HEK293 (cell line): ENCODE data around the gene RGS9.

Experiments used
- KLF1 ChIP-seq: fragments of 450-650 bp; formaldehyde crosslinking; IDR thresholded peaks from 2 replicates; pipeline ENCODE4 v1.5.1; 2016; ENCODE audit warnings: missing biosample characterization, missing genetic modification characterization
- KLF9 ChIP-seq: fragments of 450-650 bp; formaldehyde crosslinking; IDR thresholded peaks from 2 replicates; pipeline ENCODE4 v1.5.1; 2016; ENCODE audit warnings: missing biosample characterization, missing genetic modification characterization, low read depth
- ZNF112 ChIP-seq: fragments of 450-650 bp; formaldehyde crosslinking; IDR thresholded peaks from 2 replicates; pipeline ENCODE4 v1.5.0; 2017; ENCODE audit warnings: missing biosample characterization, missing genetic modification characterization
- ZNF211 ChIP-seq: fragments of 450-650 bp; formaldehyde crosslinking; IDR thresholded peaks from 2 replicates; pipeline ENCODE4 v1.5.1; 2016; ENCODE audit warnings: low read depth, missing biosample characterization, missing genetic modification characterization
- ZNF274 ChIP-seq, 2 experiments: fragments of 200-500 bp in 1 of 2; fragments of 450-650 bp in 1 of 2; sonication (Bioruptor generic) in 1 of 2; formaldehyde crosslinking in 1 of 2; IDR thresholded peaks; 2 replicates each; pipeline versions ENCODE4 v1.5.1 to v1.6.1; 2014 to 2016; ENCODE audit warnings: borderline replicate concordance in 1 of 2, inconsistent platforms in 1 of 2, low read length in 1 of 2, missing biosample characterization in 1 of 2, missing genetic modification characterization in 1 of 2
- ZNF423 ChIP-seq: fragments of 450-650 bp; formaldehyde crosslinking; IDR thresholded peaks from 2 replicates; pipeline ENCODE4 v1.5.1; 2016; ENCODE audit warnings: missing biosample characterization, missing genetic modification characterization
- ZNF624 ChIP-seq: fragments of 450-650 bp; formaldehyde crosslinking; IDR thresholded peaks from 2 replicates; pipeline ENCODE4 v1.5.1; 2017; ENCODE audit warnings: missing biosample characterization, missing genetic modification characterization
- ZNF629 ChIP-seq: fragments of 450-650 bp; formaldehyde crosslinking; IDR thresholded peaks from 2 replicates; pipeline ENCODE4 v1.5.1; 2017; ENCODE audit warnings: missing biosample characterization, missing genetic modification characterization
- TF ChIP-seq, protein P1 (sequence below): fragments of 450-650 bp; formaldehyde crosslinking; IDR thresholded peaks from 2 replicates; pipeline ENCODE4 v1.5.1; 2016; ENCODE audit warnings: missing biosample characterization, missing genetic modification characterization
- TF ChIP-seq, protein P2 (sequence below): fragments of 450-650 bp; formaldehyde crosslinking; IDR thresholded peaks from 2 replicates; pipeline ENCODE4 v1.5.1; 2016; ENCODE audit warnings: missing biosample characterization, missing genetic modification characterization
- TF ChIP-seq, protein P3 (sequence below): IDR thresholded peaks from 2 replicates; pipeline ENCODE4 v1.6.1; 2011; ENCODE audit warnings: mild to moderate bottlenecking, low read depth, low read length, borderline replicate concordance

DNA sequence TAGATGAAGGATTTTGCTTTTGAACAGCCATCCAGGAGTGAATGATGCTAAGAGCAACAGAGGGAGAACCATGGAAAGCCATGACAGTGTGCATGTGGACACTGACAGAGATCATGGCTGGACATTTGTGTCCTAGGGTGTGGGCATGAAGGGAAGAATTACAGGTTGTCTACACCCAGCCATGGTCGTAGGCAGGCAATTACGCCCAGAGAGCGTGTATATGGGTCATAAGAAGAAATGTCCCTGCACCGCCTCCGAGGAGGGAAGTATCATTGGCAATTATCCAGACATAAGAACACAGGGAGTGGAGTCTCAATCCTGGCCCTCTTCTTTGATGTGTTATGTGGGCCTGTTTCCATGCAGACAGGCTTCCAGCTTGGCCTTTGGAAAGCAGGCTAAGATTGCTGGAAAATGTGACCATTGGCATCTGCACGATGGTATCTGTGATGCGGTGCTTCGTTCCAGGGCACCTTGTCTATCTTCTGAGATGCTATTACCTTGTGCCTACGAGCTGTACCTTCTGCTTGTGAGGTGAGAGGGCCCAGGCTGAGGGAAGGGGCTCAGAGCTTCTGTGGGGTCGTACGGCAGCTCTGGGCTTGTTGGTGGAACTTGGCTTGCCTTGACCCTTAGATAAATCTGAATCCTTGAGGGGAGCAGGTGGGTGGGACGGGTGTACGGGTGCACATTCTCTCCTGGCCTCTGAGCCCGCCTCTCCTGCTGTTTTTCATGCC, 19.8 kb downstream of the RGS9 start:
- TF ChIP-seq ZNF274 (IDR thresholded peaks at IDR 0.05; ENCODE audit: low read length) (no peak), ZNF274 (tag by site-specific recombination; IDR thresholded peaks at IDR 0.05; ENCODE audit: borderline replicate concordance) (no peak), KLF9 (no peak), ZNF624 (tag by site-specific recombination) (no peak), ZNF211 (tag by site-specific recombination) (no peak), ZNF423 (tag by site-specific recombination) (no peak), KLF1 (no peak), ZNF112 (tag by site-specific recombination) (no peak), ZNF629 (no peak)
- TF ChIP-seq, protein P1, sequence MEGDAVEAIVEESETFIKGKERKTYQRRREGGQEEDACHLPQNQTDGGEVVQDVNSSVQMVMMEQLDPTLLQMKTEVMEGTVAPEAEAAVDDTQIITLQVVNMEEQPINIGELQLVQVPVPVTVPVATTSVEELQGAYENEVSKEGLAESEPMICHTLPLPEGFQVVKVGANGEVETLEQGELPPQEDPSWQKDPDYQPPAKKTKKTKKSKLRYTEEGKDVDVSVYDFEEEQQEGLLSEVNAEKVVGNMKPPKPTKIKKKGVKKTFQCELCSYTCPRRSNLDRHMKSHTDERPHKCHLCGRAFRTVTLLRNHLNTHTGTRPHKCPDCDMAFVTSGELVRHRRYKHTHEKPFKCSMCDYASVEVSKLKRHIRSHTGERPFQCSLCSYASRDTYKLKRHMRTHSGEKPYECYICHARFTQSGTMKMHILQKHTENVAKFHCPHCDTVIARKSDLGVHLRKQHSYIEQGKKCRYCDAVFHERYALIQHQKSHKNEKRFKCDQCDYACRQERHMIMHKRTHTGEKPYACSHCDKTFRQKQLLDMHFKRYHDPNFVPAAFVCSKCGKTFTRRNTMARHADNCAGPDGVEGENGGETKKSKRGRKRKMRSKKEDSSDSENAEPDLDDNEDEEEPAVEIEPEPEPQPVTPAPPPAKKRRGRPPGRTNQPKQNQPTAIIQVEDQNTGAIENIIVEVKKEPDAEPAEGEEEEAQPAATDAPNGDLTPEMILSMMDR (tag by site-specific recombination), result no peak
- TF ChIP-seq, protein P2, sequence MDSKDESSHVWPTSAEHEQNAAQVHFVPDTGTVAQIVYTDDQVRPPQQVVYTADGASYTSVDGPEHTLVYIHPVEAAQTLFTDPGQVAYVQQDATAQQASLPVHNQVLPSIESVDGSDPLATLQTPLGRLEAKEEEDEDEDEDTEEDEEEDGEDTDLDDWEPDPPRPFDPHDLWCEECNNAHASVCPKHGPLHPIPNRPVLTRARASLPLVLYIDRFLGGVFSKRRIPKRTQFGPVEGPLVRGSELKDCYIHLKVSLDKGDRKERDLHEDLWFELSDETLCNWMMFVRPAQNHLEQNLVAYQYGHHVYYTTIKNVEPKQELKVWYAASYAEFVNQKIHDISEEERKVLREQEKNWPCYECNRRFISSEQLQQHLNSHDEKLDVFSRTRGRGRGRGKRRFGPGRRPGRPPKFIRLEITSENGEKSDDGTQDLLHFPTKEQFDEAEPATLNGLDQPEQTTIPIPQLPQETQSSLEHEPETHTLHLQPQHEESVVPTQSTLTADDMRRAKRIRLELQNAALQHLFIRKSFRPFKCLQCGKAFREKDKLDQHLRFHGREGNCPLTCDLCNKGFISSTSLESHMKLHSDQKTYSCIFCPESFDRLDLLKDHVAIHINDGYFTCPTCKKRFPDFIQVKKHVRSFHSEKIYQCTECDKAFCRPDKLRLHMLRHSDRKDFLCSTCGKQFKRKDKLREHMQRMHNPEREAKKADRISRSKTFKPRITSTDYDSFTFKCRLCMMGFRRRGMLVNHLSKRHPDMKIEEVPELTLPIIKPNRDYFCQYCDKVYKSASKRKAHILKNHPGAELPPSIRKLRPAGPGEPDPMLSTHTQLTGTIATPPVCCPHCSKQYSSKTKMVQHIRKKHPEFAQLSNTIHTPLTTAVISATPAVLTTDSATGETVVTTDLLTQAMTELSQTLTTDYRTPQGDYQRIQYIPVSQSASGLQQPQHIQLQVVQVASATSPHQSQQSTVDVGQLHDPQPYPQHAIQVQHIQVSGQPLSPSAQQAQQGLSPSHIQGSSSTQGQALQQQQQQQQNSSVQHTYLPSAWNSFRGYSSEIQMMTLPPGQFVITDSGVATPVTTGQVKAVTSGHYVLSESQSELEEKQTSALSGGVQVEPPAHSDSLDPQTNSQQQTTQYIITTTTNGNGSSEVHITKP (tag by site-specific recombination), result no peak
- TF ChIP-seq, protein P3, sequence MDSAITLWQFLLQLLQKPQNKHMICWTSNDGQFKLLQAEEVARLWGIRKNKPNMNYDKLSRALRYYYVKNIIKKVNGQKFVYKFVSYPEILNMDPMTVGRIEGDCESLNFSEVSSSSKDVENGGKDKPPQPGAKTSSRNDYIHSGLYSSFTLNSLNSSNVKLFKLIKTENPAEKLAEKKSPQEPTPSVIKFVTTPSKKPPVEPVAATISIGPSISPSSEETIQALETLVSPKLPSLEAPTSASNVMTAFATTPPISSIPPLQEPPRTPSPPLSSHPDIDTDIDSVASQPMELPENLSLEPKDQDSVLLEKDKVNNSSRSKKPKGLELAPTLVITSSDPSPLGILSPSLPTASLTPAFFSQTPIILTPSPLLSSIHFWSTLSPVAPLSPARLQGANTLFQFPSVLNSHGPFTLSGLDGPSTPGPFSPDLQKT, result no peak
